ENCODE measurements around the gene SNHG17.
"Not testable (repeated sequence)": the region's sequence is repeated elsewhere in the genome, so short reads cannot be mapped to it uniquely, and the experiment has no call there.

SNHG17 gene

GRCh38 chr20:38434770-38435554 lies at the start of gene SNHG17:
SNHG17 (minus strand) TSS chr20:38435328.
- DNase-seq (ENCODE audit: low read depth, low spot score), result peak; percentile 93

- no peak for DNase-seq (ENCODE audit: low read depth, low spot score)
Observed at GRCh38 chr20:38479596-38479995, 44.5 kb upstream of the SNHG17 start.

- DNase-seq (ENCODE audit: low read depth, low spot score), result no peak
Observed at GRCh38 chr20:38477747-38478146, 42.6 kb upstream of the SNHG17 start.

- DNase-seq (ENCODE audit: low read depth, low spot score), result no peak
Observed at GRCh38 chr20:38473367-38473795, 38.3 kb upstream of the SNHG17 start.

GRCh38 chr20:38472513-38473366 lies 37.6 kb upstream of the SNHG17 start, which contains the start of gene RALGAPB:
RALGAPB (plus strand) TSS chr20:38472843; CDS start chr20:38488433, 15,590 bp downstream.
- DNase-seq (ENCODE audit: low read depth, low spot score), result peak; percentile 100

GRCh38 chr20:38471987-38472512 lies 36.9 kb upstream of the SNHG17 start:
- no peak for DNase-seq (ENCODE audit: low read depth, low spot score)

- DNase-seq (ENCODE audit: low read depth, low spot score), result no peak
Observed at GRCh38 chr20:38471245-38471644, 36.1 kb upstream of the SNHG17 start.

- no peak for DNase-seq (ENCODE audit: low read depth, low spot score)
Observed at GRCh38 chr20:38466983-38467382, 31.9 kb upstream of the SNHG17 start.

GRCh38 chr20:38466171-38466570 lies 31.0 kb upstream of the SNHG17 start:
- DNase-seq (ENCODE audit: low read depth, low spot score), result no peak

GRCh38 chr20:38461569-38461968 lies 26.4 kb upstream of the SNHG17 start:
- not testable (repeated sequence) for DNase-seq (ENCODE audit: low read depth, low spot score)

GRCh38 chr20:38461167-38461566 lies 26.0 kb upstream of the SNHG17 start:
- DNase-seq (ENCODE audit: low read depth, low spot score), result not testable (repeated sequence)

- DNase-seq (ENCODE audit: low read depth, low spot score), result not testable (repeated sequence)
Observed at GRCh38 chr20:38460631-38461030, 25.5 kb upstream of the SNHG17 start.

- DNase-seq (ENCODE audit: low read depth, low spot score), result no peak
Observed at GRCh38 chr20:38460040-38460623, 25.0 kb upstream of the SNHG17 start.

- no peak for DNase-seq (ENCODE audit: low read depth, low spot score)
Observed at GRCh38 chr20:38458314-38458713, 23.2 kb upstream of the SNHG17 start.

GRCh38 chr20:38454556-38455473 lies 19.7 kb upstream of the SNHG17 start:
- no peak for DNase-seq (ENCODE audit: low read depth, low spot score)

GRCh38 chr20:38453941-38454340 lies 18.8 kb upstream of the SNHG17 start:
- DNase-seq (ENCODE audit: low read depth, low spot score), result no peak

- no peak for DNase-seq (ENCODE audit: low read depth, low spot score)
Observed at GRCh38 chr20:38452880-38453624, 17.9 kb upstream of the SNHG17 start.

GRCh38 chr20:38450412-38450975 lies 15.4 kb upstream of the SNHG17 start:
- no peak for DNase-seq (ENCODE audit: low read depth, low spot score)

- DNase-seq (ENCODE audit: low read depth, low spot score), result no peak
Observed at GRCh38 chr20:38449046-38449445, 13.9 kb upstream of the SNHG17 start.
